MG63 (cell line): ENCODE data around the gene PTF1A. TPM values are rescaled to one million over a fixed set of nuclear protein-coding genes. Genes with fewer than 3 reads are reported as not detected.

ENCODE experiments used
- total RNA-seq: library from RNA; depleted of rRNA; stranded (reverse); fragments of >200 nt; shearing (Covaris generic); gene quantifications from 2 replicates; pipeline ENCODE4 v1.2.3, GENCODE V29; 2014; ENCODE audit warnings: low replicate concordance; rRNA removed

The PTF1A gene
- total RNA-seq, 1 experiment from 2014 or later: not detected

Other genes with a start within 250 kb of the PTF1A start
- gene MSRB2, start 96.7 kb upstream of the PTF1A start, total RNA-seq: 18.6 and 26.3 TPM in 2 replicates
- gene C10orf67, start 152.5 kb downstream of the PTF1A start, total RNA-seq: not detected in 2 replicates
- 3.5 and 3.8 TPM in 2 replicates for gene OTUD1, start 246.8 kb downstream of the PTF1A start, total RNA-seq